Measurements from ENCODE around the gene KRT8. TPM values are rescaled to one million over a fixed set of nuclear protein-coding genes. Genes with fewer than 3 reads are reported as not detected.

KRT8 gene
- 0.61 and 0.65 TPM in 2 replicates for total RNA-seq

GRCh38 chr12:52904509-52905300, at the start of gene KRT8:
Gene KRT8, minus strand, starts transcription at chr12:52905076. Its CDS starts 95 bp downstream, at chr12:52904981.

GRCh38 chr12:52848661-52849255, 56.1 kb downstream of the KRT8 start, which contains the start of gene KRT78:
Gene KRT78, minus strand, starts transcription at chr12:52848994. Its CDS starts 64 bp downstream, at chr12:52848930.

Other genes starting within 250 kb of the KRT8 start
- gene KRT1, start 224.7 kb downstream of the KRT8 start, total RNA-seq, result not detected in 2 replicates
- not detected in 2 replicates for gene KRT77, start 201.6 kb downstream of the KRT8 start, total RNA-seq
- gene KRT76, start 127.7 kb downstream of the KRT8 start, total RNA-seq, result not detected in 2 replicates
- not detected in 2 replicates for gene KRT3, start 109.0 kb downstream of the KRT8 start, total RNA-seq
- gene KRT4, start 91.0 kb downstream of the KRT8 start, total RNA-seq, result not detected in 2 replicates
- not detected in 2 replicates for gene KRT79, start 70.8 kb downstream of the KRT8 start, total RNA-seq
- not detected in 2 replicates for gene KRT78, start 56.1 kb downstream of the KRT8 start, total RNA-seq
- gene KRT18, start 44.0 kb upstream of the KRT8 start, total RNA-seq, result 0.81 and 1.7 TPM in 2 replicates
- 859 and 1,048 TPM in 2 replicates for gene EIF4B, start 101.4 kb upstream of the KRT8 start, total RNA-seq
- 77.1 and 80.6 TPM in 2 replicates for gene TNS2, start 145.0 kb upstream of the KRT8 start, total RNA-seq
- 31.8 and 32.9 TPM in 2 replicates for gene SPRYD3, start 174.3 kb upstream of the KRT8 start, total RNA-seq
- gene IGFBP6, start 192.6 kb upstream of the KRT8 start, total RNA-seq, result 162 and 237 TPM in 2 replicates
- 0.49 TPM in 1 of 2 replicates, not detected in the other for gene SOAT2, start 198.4 kb upstream of the KRT8 start, total RNA-seq